Bronchial epithelial cell (primary cell): ENCODE measurements around the gene SLC22A4. TPM values are rescaled to one million over a fixed set of nuclear protein-coding genes. Genes with fewer than 3 reads are reported as not detected.

Source experiments
- DNase-seq: peaks from one replicate; pipeline ENCODE4 v3.0.0-alpha.2; 2010; ENCODE audit warnings: low read depth
- FAIRE-seq: peaks from 2 replicates; lab custom pipeline; 2011; peaks lifted over from hg19 to GRCh38; lab: Jason Lieb, UNC
- H3K27me3 ChIP-seq: 2 replicates; pipeline ENCODE4 v1.5.1; 2011; ENCODE audit warnings: low read length; ENCODE audit not compliant: control insufficient read depth, insufficient read depth
- H3K36me3 ChIP-seq: 2 replicates; pipeline ENCODE4 v1.5.1; 2011; ENCODE audit warnings: low read length; ENCODE audit not compliant: control insufficient read depth, insufficient read depth
- H3K4me3 ChIP-seq: 2 replicates; pipeline ENCODE4 v1.5.1; 2011; ENCODE audit warnings: mild to moderate bottlenecking, low read depth, low read length, control low read depth
- CTCF ChIP-seq: IDR thresholded peaks from 2 replicates; pipeline ENCODE4 v1.5.1; 2011; ENCODE audit warnings: mild to moderate bottlenecking, moderate library complexity, low read length, control low read depth, inconsistent platforms; ENCODE audit not compliant: insufficient read depth, severe bottlenecking
- total RNA-seq: library from RNA; depleted of rRNA; stranded (reverse); fragments of >200 nt; gene quantifications from 2 replicates; pipeline ENCODE4 v1.2.1, GENCODE V29; 2014

Gene SLC22A4
- total RNA-seq, 1 donor from 2014 or later, result 0.26 TPM

- no peak for DNase-seq
Observed at GRCh38 chr5:132380047-132380446, 85.9 kb downstream of the SLC22A4 start.

GRCh38 chr5:132380741-132381140, 86.5 kb downstream of the SLC22A4 start:
- no peak for FAIRE-seq
- peaks cover 3% of the 10 kb centered on the region for H3K36me3 ChIP-seq
- H3K4me3 ChIP-seq, result no peak overlapping the region
- TF ChIP-seq CTCF, result no peak
- no peaks in the 10 kb centered on the region for H3K27me3 ChIP-seq
- no peak for DNase-seq

More at GRCh38 chr5:132380047-132380446, 85.9 kb downstream of the SLC22A4 start:
- TF ChIP-seq CTCF, result no peak
- FAIRE-seq, result no peak
- no peaks in the 10 kb centered on the region for H3K27me3 ChIP-seq
- H3K4me3 ChIP-seq, result no peak overlapping the region
- peaks cover 3% of the 10 kb centered on the region for H3K36me3 ChIP-seq

GRCh38 chr5:132381614-132382013, 87.4 kb downstream of the SLC22A4 start:
- DNase-seq, result no peak
- H3K27me3 ChIP-seq, result no peaks in the 10 kb centered on the region
- FAIRE-seq, result no peak
- peaks cover 3% of the 10 kb centered on the region for H3K36me3 ChIP-seq
- no peak overlapping the region for H3K4me3 ChIP-seq
- no peak for TF ChIP-seq CTCF

- DNase-seq (no peak), FAIRE-seq (no peak)
- Histone ChIP-seq H3K27me3 (no peaks in the 10 kb centered on the region), H3K4me3 (no peak overlapping the region), H3K36me3 (peaks cover 4% of the 10 kb centered on the region)
- TF ChIP-seq CTCF, result no peak
Observed at GRCh38 chr5:132383261-132383660, 89.1 kb downstream of the SLC22A4 start.

- H3K27me3 ChIP-seq, result no peaks in the 10 kb centered on the region
- TF ChIP-seq CTCF, result no peak
Observed at GRCh38 chr5:132383984-132384383, 89.8 kb downstream of the SLC22A4 start.

GRCh38 chr5:132384506-132385050, 90.4 kb downstream of the SLC22A4 start:
- no peak for FAIRE-seq
- no peak overlapping the region for H3K4me3 ChIP-seq
- TF ChIP-seq CTCF, result no peak

More at GRCh38 chr5:132383984-132384383, 89.8 kb downstream of the SLC22A4 start:
- DNase-seq (no peak), FAIRE-seq (no peak)
- Histone ChIP-seq H3K4me3 (no peak overlapping the region), H3K36me3 (peaks cover 4% of the 10 kb centered on the region)

More at GRCh38 chr5:132384506-132385050, 90.4 kb downstream of the SLC22A4 start:
- no peaks in the 10 kb centered on the region for H3K27me3 ChIP-seq
- peaks cover 4% of the 10 kb centered on the region for H3K36me3 ChIP-seq
- DNase-seq, result no peak
